ENCODE results near the gene ZBTB46.

The ZBTB46 gene

GRCh38 chr20:63842258-63842657 lies 11.2 kb upstream of the ZBTB46 start:
- DNase-seq: no peak
- Histone ChIP-seq H2BK12ac (ENCODE audit: low read length) (no peak overlapping the region), H3K36me3 (ENCODE audit: control insufficient read depth in 1 of 2, insufficient read depth in 2 of 2, low read length in 2 of 2) (no peaks in the 10 kb centered on the region), H2BK120ac (ENCODE audit: insufficient read depth, low read length, poor library complexity) (no peak overlapping the region), H3K4me2 (ENCODE audit: low read length) (no peak overlapping the region), H3K79me1 (ENCODE audit: low read length) (peaks cover 14% of the 10 kb centered on the region), H2AK5ac (ENCODE audit: low read length) (no peak overlapping the region), H3K4me3 (ENCODE audit: low read depth, low read length) (no peak overlapping the region), H3K4me1 (ENCODE audit: control insufficient read depth in 1 of 2, insufficient read depth in 2 of 2, low read length in 2 of 2) (peaks cover 16 to 22% of the 10 kb centered on the region in 2 experiments), H4K12ac (ENCODE audit: low read depth, low read length) (no peak overlapping the region), H4K8ac (ENCODE audit: low read depth, low read length) (no peak overlapping the region), H2BK5ac (ENCODE audit: low read depth, low read length, poor library complexity) (no peak overlapping the region), H2AFZ (ENCODE audit: insufficient read depth, low read length, poor library complexity) (no peak overlapping the region), H3K23ac (ENCODE audit: low read length) (no peak overlapping the region), H3K18ac (ENCODE audit: low read length) (no peak overlapping the region), H3K9me3 (ENCODE audit: insufficient read depth, low read depth, low read length) (peaks cover 2% of the 10 kb centered on the region), H3K27ac (ENCODE audit: low read depth, low read length) (no peak overlapping the region), H3K14ac (ENCODE audit: low read length) (no peak overlapping the region), H4K91ac (ENCODE audit: low read depth, low read length) (no peak overlapping the region), H3K4ac (ENCODE audit: low read depth, low read length) (no peak overlapping the region), H3K9ac (ENCODE audit: low read length) (no peak overlapping the region), H3K79me2 (ENCODE audit: control insufficient read depth, insufficient read depth, low read length, poor library complexity) (no peaks in the 10 kb centered on the region), H3K27me3 (ENCODE audit: insufficient read depth, low read length) (no peaks in the 10 kb centered on the region)
- no CpG with 5 or more reads among the region's 9 CpGs for WGBS (ENCODE audit: extremely low coverage, insufficient coverage, insufficient read length)

- peaks cover 8 to 12% of the 10 kb centered on the region in 2 experiments for H3K4me1 ChIP-seq (ENCODE audit: control insufficient read depth in 1 of 2, insufficient read depth in 2 of 2, low read length in 2 of 2)
- no peak overlapping the region for H3K4me2 ChIP-seq (ENCODE audit: low read length)
- peak overlapping the region; percentile 31 for H2AK5ac ChIP-seq (ENCODE audit: low read length)
- peak overlapping the region; percentile 27 for H2BK12ac ChIP-seq (ENCODE audit: low read length)
- no peaks in the 10 kb centered on the region for H3K36me3 ChIP-seq (ENCODE audit: control insufficient read depth in 1 of 2, insufficient read depth in 2 of 2, low read length in 2 of 2)
- peaks cover 6% of the 10 kb centered on the region for H3K79me1 ChIP-seq (ENCODE audit: low read length)
- no peak overlapping the region for H4K12ac ChIP-seq (ENCODE audit: low read depth, low read length)
- H4K91ac ChIP-seq (ENCODE audit: low read depth, low read length): no peak overlapping the region
- H3K9ac ChIP-seq (ENCODE audit: low read length): no peak overlapping the region
- H3K27me3 ChIP-seq (ENCODE audit: insufficient read depth, low read length): no peaks in the 10 kb centered on the region
- H4K8ac ChIP-seq (ENCODE audit: low read depth, low read length): no peak overlapping the region
- no peaks in the 10 kb centered on the region for H3K79me2 ChIP-seq (ENCODE audit: control insufficient read depth, insufficient read depth, low read length, poor library complexity)
- H2BK5ac ChIP-seq (ENCODE audit: low read depth, low read length, poor library complexity): peak overlapping the region; percentile 7
- H2AFZ ChIP-seq (ENCODE audit: insufficient read depth, low read length, poor library complexity): no peak overlapping the region
- no peak overlapping the region for H3K23ac ChIP-seq (ENCODE audit: low read length)
- H3K4me3 ChIP-seq (ENCODE audit: low read depth, low read length): peak overlapping the region; percentile 18
- no CpG with 5 or more reads among the region's 11 CpGs for WGBS (ENCODE audit: extremely low coverage, insufficient coverage, insufficient read length)
- no peak overlapping the region for H2BK120ac ChIP-seq (ENCODE audit: insufficient read depth, low read length, poor library complexity)
- H3K4ac ChIP-seq (ENCODE audit: low read depth, low read length): no peak overlapping the region
- peak overlapping the region; percentile 25 for H3K18ac ChIP-seq (ENCODE audit: low read length)
- no peak overlapping the region for H3K27ac ChIP-seq (ENCODE audit: low read depth, low read length)
- H3K9me3 ChIP-seq (ENCODE audit: insufficient read depth, low read depth, low read length): peaks cover 2% of the 10 kb centered on the region
- H3K14ac ChIP-seq (ENCODE audit: low read length): peak overlapping the region; percentile 50
- no peak for DNase-seq
Observed at GRCh38 chr20:63840405-63840828, 9.4 kb upstream of the ZBTB46 start.

- Histone ChIP-seq H3K27me3 (ENCODE audit: insufficient read depth, low read length) (no peaks in the 10 kb centered on the region), H3K23ac (ENCODE audit: low read length) (no peak overlapping the region), H2BK5ac (ENCODE audit: low read depth, low read length, poor library complexity) (no peak overlapping the region), H3K14ac (ENCODE audit: low read length) (no peak overlapping the region), H3K9me3 (ENCODE audit: insufficient read depth, low read depth, low read length) (peaks cover 2% of the 10 kb centered on the region), H3K36me3 (ENCODE audit: control insufficient read depth in 1 of 2, insufficient read depth in 2 of 2, low read length in 2 of 2) (no peaks in the 10 kb centered on the region), H4K91ac (ENCODE audit: low read depth, low read length) (no peak overlapping the region), H4K12ac (ENCODE audit: low read depth, low read length) (no peak overlapping the region), H3K4me3 (ENCODE audit: low read depth, low read length) (no peak overlapping the region), H3K79me1 (ENCODE audit: low read length) (peaks cover 8% of the 10 kb centered on the region), H3K4ac (ENCODE audit: low read depth, low read length) (no peak overlapping the region), H2BK12ac (ENCODE audit: low read length) (peak overlapping the region; percentile 24), H2AK5ac (ENCODE audit: low read length) (peak overlapping the region; percentile 15), H2BK120ac (ENCODE audit: insufficient read depth, low read length, poor library complexity) (no peak overlapping the region), H2AFZ (ENCODE audit: insufficient read depth, low read length, poor library complexity) (no peak overlapping the region), H4K8ac (ENCODE audit: low read depth, low read length) (no peak overlapping the region), H3K9ac (ENCODE audit: low read length) (no peak overlapping the region), H3K79me2 (ENCODE audit: control insufficient read depth, insufficient read depth, low read length, poor library complexity) (no peaks in the 10 kb centered on the region), H3K4me2 (ENCODE audit: low read length) (no peak overlapping the region), H3K4me1 (ENCODE audit: control insufficient read depth in 1 of 2, insufficient read depth in 2 of 2, low read length in 2 of 2) (peaks cover 12 to 19% of the 10 kb centered on the region in 2 experiments), H3K27ac (ENCODE audit: low read depth, low read length) (no peak overlapping the region), H3K18ac (ENCODE audit: low read length) (no peak overlapping the region)
- no CpG with 5 or more reads among the region's 13 CpGs for WGBS (ENCODE audit: extremely low coverage, insufficient coverage, insufficient read length)
- no peak for DNase-seq
Observed at GRCh38 chr20:63839620-63840019, 8.6 kb upstream of the ZBTB46 start.

GRCh38 chr20:63837479-63837878 lies 6.4 kb upstream of the ZBTB46 start:
- Histone ChIP-seq H3K23ac (ENCODE audit: low read length) (no peak overlapping the region), H3K27me3 (ENCODE audit: insufficient read depth, low read length) (no peaks in the 10 kb centered on the region), H2BK5ac (ENCODE audit: low read depth, low read length, poor library complexity) (no peak overlapping the region), H3K4me2 (ENCODE audit: low read length) (no peak overlapping the region), H3K79me1 (ENCODE audit: low read length) (peaks cover 12% of the 10 kb centered on the region), H4K8ac (ENCODE audit: low read depth, low read length) (no peak overlapping the region), H4K12ac (ENCODE audit: low read depth, low read length) (no peak overlapping the region), H3K36me3 (ENCODE audit: control insufficient read depth in 1 of 2, insufficient read depth in 2 of 2, low read length in 2 of 2) (no peaks in the 10 kb centered on the region), H3K4ac (ENCODE audit: low read depth, low read length) (no peak overlapping the region), H2AFZ (ENCODE audit: insufficient read depth, low read length, poor library complexity) (no peak overlapping the region), H3K9ac (ENCODE audit: low read length) (no peak overlapping the region), H3K18ac (ENCODE audit: low read length) (no peak overlapping the region), H3K27ac (ENCODE audit: low read depth, low read length) (no peak overlapping the region), H2BK120ac (ENCODE audit: insufficient read depth, low read length, poor library complexity) (no peak overlapping the region), H3K14ac (ENCODE audit: low read length) (no peak overlapping the region), H2BK12ac (ENCODE audit: low read length) (no peak overlapping the region), H3K79me2 (ENCODE audit: control insufficient read depth, insufficient read depth, low read length, poor library complexity) (no peaks in the 10 kb centered on the region), H3K4me3 (ENCODE audit: low read depth, low read length) (no peak overlapping the region), H2AK5ac (ENCODE audit: low read length) (no peak overlapping the region), H4K91ac (ENCODE audit: low read depth, low read length) (no peak overlapping the region), H3K4me1 (ENCODE audit: control insufficient read depth in 1 of 2, insufficient read depth in 2 of 2, low read length in 2 of 2) (peaks cover 20 to 25% of the 10 kb centered on the region in 2 experiments), H3K9me3 (ENCODE audit: insufficient read depth, low read depth, low read length) (peaks cover 2% of the 10 kb centered on the region)
- DNase-seq: peak in 1 of 2 donors; percentile 26
- no CpG with 5 or more reads among the region's 8 CpGs for WGBS (ENCODE audit: extremely low coverage, insufficient coverage, insufficient read length)

Data from trophoblast cell (in vitro differentiated cells and primary cell).